Lower leg skin (tissue), 3 donors: ENCODE results near the gene KCNK4.

Experiments
- CTCF ChIP-seq, 3 donors: fragments of 450-650 bp; IDR thresholded peaks; one replicate each; pipeline ENCODE4 v1.5.1; 2016; ENCODE audit warnings: antibody characterized with exemption in 3 of 3, mild to moderate bottlenecking in 3 of 3, moderate library complexity in 2 of 3
- POLR2A ChIP-seq, 2 donors: fragments of 450-650 bp; IDR thresholded peaks; one replicate each; pipeline ENCODE4 v1.6.1; 2016 to 2017; ENCODE audit warnings: antibody characterized with exemption in 2 of 2, mild to moderate bottlenecking in 1 of 2, moderate library complexity in 1 of 2

GRCh38 chr11:64244966-64245365, 46.1 kb upstream of the KCNK4 start:
- TF ChIP-seq CTCF (IDR thresholded peaks at IDR 0.05) (no peak), POLR2A (IDR thresholded peaks at IDR 0.05) (no peak)
